Measurements from ENCODE around the gene PTPRD.
A peak's percentile ranks its signal among the peaks of the same experiment; 100 is the strongest.

PTPRD gene

GRCh38 chr9:10268531-10269485, 344.0 kb downstream of the PTPRD start:
- DNase-seq (ENCODE audit: low spot score), result no peak

- peak; percentile 9 for DNase-seq (ENCODE audit: low spot score)
Measured at GRCh38 chr9:10265153-10265631, 347.6 kb downstream of the PTPRD start.

- no peak for DNase-seq (ENCODE audit: low spot score)
Measured at GRCh38 chr9:10260501-10260900, 352.3 kb downstream of the PTPRD start.

- DNase-seq (ENCODE audit: low spot score), result no peak
Measured at GRCh38 chr9:10259668-10260067, 353.1 kb downstream of the PTPRD start.

- no peak for DNase-seq (ENCODE audit: low spot score)
Measured at GRCh38 chr9:10255758-10256157, 357.0 kb downstream of the PTPRD start.

- DNase-seq (ENCODE audit: low spot score), result no peak
Measured at GRCh38 chr9:10254338-10254737, 358.5 kb downstream of the PTPRD start.

GRCh38 chr9:10253341-10253740, 359.5 kb downstream of the PTPRD start:
- no peak for DNase-seq (ENCODE audit: low spot score)

GRCh38 chr9:10252174-10252573, 360.6 kb downstream of the PTPRD start:
- DNase-seq (ENCODE audit: low spot score), result no peak

GRCh38 chr9:10251490-10251889, 361.3 kb downstream of the PTPRD start:
- no peak for DNase-seq (ENCODE audit: low spot score)

GRCh38 chr9:10250219-10250618, 362.6 kb downstream of the PTPRD start:
- no peak for DNase-seq (ENCODE audit: low spot score)

- DNase-seq (ENCODE audit: low spot score), result no peak
Measured at GRCh38 chr9:10248890-10249289, 363.9 kb downstream of the PTPRD start.

- no peak for DNase-seq (ENCODE audit: low spot score)
Measured at GRCh38 chr9:10242255-10242654, 370.5 kb downstream of the PTPRD start.

GRCh38 chr9:10238087-10238486, 374.7 kb downstream of the PTPRD start:
- DNase-seq (ENCODE audit: low spot score), result no peak

- no peak for DNase-seq (ENCODE audit: low spot score)
Measured at GRCh38 chr9:10237584-10237983, 375.2 kb downstream of the PTPRD start.

- no peak for DNase-seq (ENCODE audit: low spot score)
Measured at GRCh38 chr9:10236161-10236560, 376.6 kb downstream of the PTPRD start.

GRCh38 chr9:10235376-10235775, 377.4 kb downstream of the PTPRD start:
- no peak for DNase-seq (ENCODE audit: low spot score)

- no peak for DNase-seq (ENCODE audit: low spot score)
Measured at GRCh38 chr9:10232352-10232930, 380.4 kb downstream of the PTPRD start.

GRCh38 chr9:10230512-10230911, 382.3 kb downstream of the PTPRD start:
- DNase-seq (ENCODE audit: low spot score), result no peak

- no peak for DNase-seq (ENCODE audit: low spot score)
Measured at GRCh38 chr9:10228082-10228481, 384.7 kb downstream of the PTPRD start.

GRCh38 chr9:10226996-10227395, 385.8 kb downstream of the PTPRD start:
- no peak for DNase-seq (ENCODE audit: low spot score)

GRCh38 chr9:10212702-10213101, 400.1 kb downstream of the PTPRD start:
- DNase-seq (ENCODE audit: low spot score), result no peak

- no peak for DNase-seq (ENCODE audit: low spot score)
Measured at GRCh38 chr9:10208691-10209069, 404.1 kb downstream of the PTPRD start.

- no peak for DNase-seq (ENCODE audit: low spot score)
Measured at GRCh38 chr9:10204276-10204675, 408.5 kb downstream of the PTPRD start.

Measured in GM03348 (cell line).